ENCODE data around the gene FBXO46. TPM values are rescaled to one million over a fixed set of nuclear protein-coding genes. Genes with fewer than 3 reads are reported as not detected.

FBXO46 gene
- total and polyA plus RNA-seq, 2 donors (not counting 1 experiment from before 2014, with no cell fraction given), result 19.9 to 44.5 TPM

- no peak for TF ChIP-seq CTCF (IDR thresholded peaks at IDR 0.05)
- no peak for TF ChIP-seq EZH2 (IDR thresholded peaks at IDR 0.05; ENCODE audit: borderline replicate concordance, insufficient read depth, low read depth, low read length, poor library complexity, severe bottlenecking)
- peak overlapping the region; percentile 27 to 53 for H3K27ac ChIP-seq (ENCODE audit: low read length in 2 of 2)
- peak overlapping the region; percentile 78 for H3K9ac ChIP-seq (ENCODE audit: low read length)
- H3K4me1 ChIP-seq (ENCODE audit: control insufficient read depth in 2 of 2, insufficient read depth in 2 of 2, low read length in 2 of 2), result peaks cover 12 to 32% of the 10 kb centered on the region in 2 donors
- ATAC-seq (ENCODE audit: low read depth) (peak; percentile 14), DNase-seq (peak; percentile 89)
- H3K4me3 ChIP-seq (ENCODE audit: control extremely low read depth in 1 of 5, extremely low read depth in 1 of 5, insufficient read depth in 1 of 5, low read depth in 2 of 5, low read length in 4 of 5), result peak overlapping the region; percentile 46 to 88 (median 81)
- no peaks in the 10 kb centered on the region for H3K79me2 ChIP-seq (ENCODE audit: control insufficient read depth, insufficient read depth, low read length)
- Mint-ChIP-seq H3K27me3 (peaks cover 3% of the 10 kb centered on the region), H3K27ac (peak overlapping the region; percentile 86), H3K4me3 (peak overlapping the region; percentile 90), H3K9me3 (ENCODE audit: insufficient read depth) (no peaks in the 10 kb centered on the region), H3K4me1 (peaks cover 29% of the 10 kb centered on the region)
- ChIA-PET POLR2A (interaction anchor here (0.6 to 3.9 kb wide), 13 partner anchors 11 to 301 kb away, joined by 3 to 23 read pairs (median 4); partner anchors contain the start of genes DMWD, FBXO46, IRF2BP1 and SYMPK), CTCF (interaction anchor here (0.8 to 8.3 kb wide), 20 partner anchors 9 to 495 kb away, joined by 3 to 302 read pairs (median 8); partner anchors contain the start of genes CCDC61, DMWD, FBXO46 and FOXA3)
- intact Hi-C loops (cut with micrococcal nuclease), result loop anchor here (1.0 to 2.0 kb wide), 11 partner anchors 9 to 246 kb away; partner anchors contain the start of genes CCDC61, FBXO46, IRF2BP1 and SYMPK
- WGBS (ENCODE audit: insufficient coverage), result under 1% methylated on average over 28 of the region's 28 CpGs
- H3K36me3 ChIP-seq (replicated peaks in 1 of 2; ENCODE audit: control extremely low read depth in 1 of 2, control insufficient read depth in 1 of 2, extremely low read depth in 1 of 2, insufficient read depth in 2 of 2, low read length in 1 of 2), result no peaks in the 10 kb centered on the region
- H3K27me3 ChIP-seq (replicated peaks in 1 of 4; ENCODE audit: control extremely low read depth in 1 of 4, control insufficient read depth in 3 of 4, insufficient read depth in 4 of 4, low read length in 3 of 4), result peaks cover 0 to 34% (median 8%) of the 10 kb centered on the region in 4 experiments
- peaks cover 0 to 3% (median 0%) of the 10 kb centered on the region in 3 donors for H3K9me3 ChIP-seq (ENCODE audit: control extremely low read depth in 1 of 3, control insufficient read depth in 2 of 3, insufficient read depth in 1 of 3, low read length in 2 of 3)
- no peaks in the 10 kb centered on the region for H4K20me1 ChIP-seq (ENCODE audit: control insufficient read depth, insufficient read depth, low read length, poor library complexity, severe bottlenecking)
- peak overlapping the region; percentile 93 for H2AFZ ChIP-seq (ENCODE audit: insufficient read depth, low read depth, low read length, poor library complexity, severe bottlenecking)
- H3K4me2 ChIP-seq (replicated peaks; ENCODE audit: low read depth, low read length, poor library complexity, severe bottlenecking), result peak overlapping the region; percentile 96
Observed at GRCh38 chr19:45769821-45770191, 39.1 kb upstream of the FBXO46 start.
